Esophagus muscularis mucosa (tissue), 4 donors: Measurements from ENCODE around the gene ICE1.

Source experiments
- EP300 ChIP-seq: sonication (generic); formaldehyde crosslinking; IDR thresholded peaks from one replicate; pipeline ENCODE4 v1.6.1; 2017; ENCODE audit warnings: antibody characterized with exemption
- POLR2A ChIP-seq: fragments of 450-650 bp; IDR thresholded peaks from one replicate; pipeline ENCODE4 v1.6.1; 2017; ENCODE audit warnings: antibody characterized with exemption, moderate library complexity, mild to moderate bottlenecking, low read depth
- POLR2AphosphoS5 ChIP-seq, 2 donors: sonication (generic); formaldehyde crosslinking; IDR thresholded peaks; one replicate each; pipeline ENCODE4 v1.6.1; 2017; ENCODE audit warnings: antibody characterized with exemption in 2 of 2
- TF ChIP-seq, protein P1 (sequence below), 3 experiments: fragments of 200-600 bp in 2 of 3; fragments of 450-650 bp in 1 of 3; sonication (generic) in 2 of 3; IDR thresholded peaks; one replicate each; pipeline ENCODE4 v1.5.1; 2017 to 2019; ENCODE audit warnings: antibody characterized with exemption in 3 of 3, mild to moderate bottlenecking in 2 of 3, moderate library complexity in 1 of 3

- TF ChIP-seq, protein P1, sequence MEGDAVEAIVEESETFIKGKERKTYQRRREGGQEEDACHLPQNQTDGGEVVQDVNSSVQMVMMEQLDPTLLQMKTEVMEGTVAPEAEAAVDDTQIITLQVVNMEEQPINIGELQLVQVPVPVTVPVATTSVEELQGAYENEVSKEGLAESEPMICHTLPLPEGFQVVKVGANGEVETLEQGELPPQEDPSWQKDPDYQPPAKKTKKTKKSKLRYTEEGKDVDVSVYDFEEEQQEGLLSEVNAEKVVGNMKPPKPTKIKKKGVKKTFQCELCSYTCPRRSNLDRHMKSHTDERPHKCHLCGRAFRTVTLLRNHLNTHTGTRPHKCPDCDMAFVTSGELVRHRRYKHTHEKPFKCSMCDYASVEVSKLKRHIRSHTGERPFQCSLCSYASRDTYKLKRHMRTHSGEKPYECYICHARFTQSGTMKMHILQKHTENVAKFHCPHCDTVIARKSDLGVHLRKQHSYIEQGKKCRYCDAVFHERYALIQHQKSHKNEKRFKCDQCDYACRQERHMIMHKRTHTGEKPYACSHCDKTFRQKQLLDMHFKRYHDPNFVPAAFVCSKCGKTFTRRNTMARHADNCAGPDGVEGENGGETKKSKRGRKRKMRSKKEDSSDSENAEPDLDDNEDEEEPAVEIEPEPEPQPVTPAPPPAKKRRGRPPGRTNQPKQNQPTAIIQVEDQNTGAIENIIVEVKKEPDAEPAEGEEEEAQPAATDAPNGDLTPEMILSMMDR (IDR thresholded peaks at IDR 0.05): no peak
- no peak for TF ChIP-seq POLR2A
- no peak for TF ChIP-seq POLR2AphosphoS5 (IDR thresholded peaks at IDR 0.05)
- no peak for TF ChIP-seq EP300
These were observed 43.8 kb downstream of the ICE1 start for GRCh38 chr5:5466227-5466626.
